NCI-H345 treated with DMSO at 0.1 percent for 48 hours (cell line): ENCODE results near the gene INSIG1.
A peak's percentile ranks its signal among the peaks of the same experiment; 100 is the strongest.

Experiments used
- DNase-seq: peaks from one replicate; lab custom pipeline; 2025; ENCODE audit not compliant: unreplicated experiment; lab: John Stamatoyannopoulos, UW

INSIG1 gene

DNA sequence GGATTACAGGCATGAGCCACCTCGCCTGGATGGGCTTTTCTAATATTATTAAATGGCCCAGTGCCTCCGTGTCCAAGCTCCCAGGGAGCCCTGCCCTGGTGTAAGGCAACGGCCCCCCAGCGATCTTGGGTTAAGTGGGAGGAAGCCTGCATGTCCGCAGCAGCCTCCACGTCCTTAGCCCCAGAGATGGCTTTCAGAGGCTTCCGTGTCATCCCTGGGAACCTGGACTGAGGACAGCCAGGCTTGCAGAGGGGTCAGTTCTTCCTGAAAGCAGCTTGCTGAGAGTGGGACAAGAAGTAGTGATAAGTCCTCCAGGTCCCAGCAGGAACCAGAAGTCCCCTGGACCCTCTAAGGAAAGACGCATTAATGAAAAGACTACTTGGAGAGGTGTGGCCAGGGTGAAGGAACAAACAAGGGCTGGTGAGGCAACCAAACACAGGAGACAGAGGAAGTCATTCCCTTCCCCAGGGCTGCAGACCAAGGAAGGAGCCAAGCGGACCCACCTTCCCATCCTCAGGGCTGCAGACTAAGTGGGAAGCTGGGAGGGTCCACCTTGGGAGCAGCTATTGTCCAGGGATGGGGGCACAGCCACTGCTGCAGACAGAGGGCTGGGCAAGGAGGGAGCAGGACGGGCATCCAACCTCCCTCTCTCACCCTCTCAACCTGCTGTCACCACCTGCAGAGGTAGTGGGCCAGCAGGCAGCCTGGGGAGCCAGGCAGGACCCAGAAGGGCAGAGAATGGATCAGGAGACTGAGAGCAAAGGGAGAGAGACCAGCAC is 13.0 kb upstream of the INSIG1 start:
- DNase-seq, result no peak

GRCh38 chr7:155285423-155285822 is 12.3 kb upstream of the INSIG1 start:
- DNase-seq, result no peak

GRCh38 chr7:155285833-155286232 is 11.8 kb upstream of the INSIG1 start:
- DNase-seq, result no peak

GRCh38 chr7:155286686-155287085 is 11.0 kb upstream of the INSIG1 start:
- DNase-seq, result no peak

DNA sequence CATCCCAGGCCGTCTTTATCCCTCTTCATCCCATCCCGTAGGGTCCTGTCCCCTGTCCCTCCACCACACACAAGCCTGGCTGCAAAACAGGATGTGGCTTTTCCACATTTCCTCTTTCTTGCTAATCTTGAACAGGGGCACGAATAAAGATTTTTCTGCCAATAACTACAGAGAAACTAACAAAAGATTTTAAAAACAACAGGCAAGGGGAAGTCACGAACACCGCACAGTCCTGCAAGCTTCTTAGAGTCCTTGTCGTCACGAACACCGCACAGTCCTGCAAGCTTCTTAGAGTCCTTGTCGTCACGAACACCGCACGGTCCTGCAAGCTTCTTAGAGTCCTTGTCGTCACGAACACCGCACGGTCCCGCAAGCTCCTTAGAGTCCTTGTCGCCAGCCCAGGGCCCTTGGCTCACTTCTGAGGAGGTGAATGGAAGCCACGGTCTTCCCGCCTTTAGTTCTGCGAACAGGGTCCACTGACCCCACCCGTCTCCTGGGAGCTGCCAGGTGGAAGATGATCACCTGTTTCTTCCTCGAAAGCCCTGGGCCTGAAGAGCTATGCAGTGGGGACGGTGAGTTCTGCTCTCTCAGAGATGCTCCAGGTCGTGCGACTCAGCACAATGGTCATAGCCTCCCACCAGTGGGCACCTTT is 10.3 kb upstream of the INSIG1 start:
- DNase-seq, result no peak

GRCh38 chr7:155288055-155288454 is 9.6 kb upstream of the INSIG1 start:
- no peak for DNase-seq

DNA sequence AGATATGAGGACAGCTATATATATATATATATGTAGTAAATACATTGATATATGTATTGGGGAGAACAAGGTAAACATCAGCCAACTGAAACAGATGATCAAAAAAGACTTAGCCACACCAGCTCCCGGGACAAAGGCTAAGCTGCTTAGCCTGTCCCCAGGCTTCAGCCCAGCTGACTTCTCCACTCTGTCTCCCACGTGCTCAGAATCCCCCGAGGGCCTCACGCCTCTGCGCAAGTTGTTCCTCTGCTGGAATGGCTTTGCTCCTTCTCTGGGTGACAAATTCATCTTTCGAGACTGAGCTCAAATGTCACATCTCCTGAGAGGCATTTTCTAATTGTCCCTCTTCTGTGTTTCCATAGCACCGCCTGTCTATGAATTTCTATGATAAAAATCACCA is 8.6 kb upstream of the INSIG1 start:
- no peak for DNase-seq

GRCh38 chr7:155289949-155290501 is 7.7 kb upstream of the INSIG1 start:
- DNase-seq, result no peak

GRCh38 chr7:155291045-155291530 is 6.6 kb upstream of the INSIG1 start:
- DNase-seq, result no peak

- no peak for DNase-seq
Observed at GRCh38 chr7:155291729-155292128, 5.9 kb upstream of the INSIG1 start.

DNA sequence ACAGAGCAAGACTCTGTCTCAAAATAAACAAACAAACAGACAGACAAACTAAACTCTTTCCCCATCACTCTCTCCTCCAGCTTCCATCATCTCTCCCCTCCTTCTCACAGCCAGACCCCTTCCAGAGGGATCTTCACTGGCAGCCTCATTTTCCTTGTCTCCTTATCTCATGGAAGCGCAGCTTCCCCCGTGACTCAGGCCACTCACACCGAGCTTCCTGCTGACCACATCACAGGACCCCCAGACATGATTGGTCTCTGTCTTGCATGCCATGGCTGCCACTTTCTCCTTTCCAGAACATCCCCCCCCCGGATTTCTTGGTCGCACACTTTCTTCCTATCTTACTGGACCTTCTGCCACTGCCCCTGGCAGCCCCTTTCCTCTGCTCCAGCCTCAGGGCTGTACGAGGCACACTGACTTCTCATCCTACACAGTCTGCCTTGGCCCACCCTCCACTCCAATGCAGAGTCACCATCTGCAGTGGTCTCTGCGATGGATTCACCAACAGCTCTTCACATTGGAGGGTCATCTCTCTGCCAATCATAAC is 4.9 kb upstream of the INSIG1 start:
- no peak for DNase-seq

GRCh38 chr7:155293721-155294510 is 3.8 kb upstream of the INSIG1 start:
- DNase-seq, result no peak

- no peak for DNase-seq
Observed at GRCh38 chr7:155294511-155294778, 3.2 kb upstream of the INSIG1 start.

- DNase-seq, result no peak
Observed at GRCh38 chr7:155295511-155295910, 2.2 kb upstream of the INSIG1 start.

GRCh38 chr7:155296006-155296787 is 1.5 kb upstream of the INSIG1 start:
- DNase-seq, result no peak

DNA sequence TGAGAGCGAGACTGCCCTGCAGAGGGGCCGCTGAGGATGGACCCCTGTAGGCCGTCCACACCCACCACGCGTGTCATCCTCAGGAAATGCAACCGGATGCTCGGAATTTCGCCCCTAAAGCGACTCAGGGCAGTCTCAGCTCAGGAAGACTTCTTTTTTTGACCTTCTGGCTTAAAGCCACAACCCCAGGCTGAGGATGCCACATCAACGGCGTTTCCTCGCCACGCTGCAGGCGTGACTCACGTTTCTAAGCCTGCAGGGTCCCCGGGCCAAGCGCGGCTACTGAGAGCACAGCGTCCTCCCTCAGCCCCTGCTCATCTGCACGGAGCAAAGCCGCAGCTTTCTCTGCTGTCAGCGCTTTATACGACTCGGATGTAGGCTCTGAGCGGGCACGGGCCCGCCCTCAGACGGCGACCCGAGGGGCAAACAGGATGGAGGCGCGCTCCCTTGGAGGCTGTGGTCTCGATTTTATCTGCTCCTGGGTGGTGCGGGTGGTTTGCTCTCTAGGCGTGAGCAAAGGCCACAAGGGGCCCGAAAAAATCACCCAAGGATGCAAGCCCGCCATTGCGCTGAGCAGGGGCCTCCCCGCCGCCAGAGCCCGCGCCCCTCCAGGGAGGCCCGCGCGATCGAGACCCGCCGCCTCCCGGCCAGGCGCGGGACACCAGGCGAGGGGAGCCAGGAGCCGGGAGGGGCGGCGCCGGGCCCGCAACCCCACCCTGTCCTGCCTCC is 726 bp upstream of the INSIG1 start:
- no peak for DNase-seq

DNA sequence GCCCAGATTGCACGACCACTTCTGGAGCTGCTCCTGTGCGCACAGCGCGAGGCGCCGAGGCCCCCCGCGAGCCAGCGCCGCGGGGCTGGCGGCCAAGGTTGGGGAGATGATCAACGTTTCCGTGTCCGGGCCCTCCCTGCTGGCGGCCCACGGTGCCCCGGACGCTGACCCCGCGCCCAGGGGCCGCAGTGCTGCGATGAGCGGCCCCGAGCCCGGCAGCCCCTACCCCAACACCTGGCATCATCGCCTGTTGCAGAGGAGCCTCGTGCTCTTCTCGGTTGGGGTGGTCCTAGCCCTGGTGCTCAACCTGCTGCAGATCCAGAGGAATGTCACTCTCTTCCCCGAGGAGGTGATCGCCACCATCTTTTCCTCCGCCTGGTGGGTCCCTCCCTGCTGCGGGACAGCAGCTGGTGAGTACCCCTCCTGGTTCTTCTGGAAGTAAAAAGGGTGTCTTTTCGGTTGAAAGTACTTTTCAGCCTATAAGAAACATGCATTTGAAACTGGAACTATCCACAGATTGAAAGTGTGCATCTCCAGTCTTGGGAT is 683 bp downstream of the INSIG1 start:
- no peak for DNase-seq

- peak; percentile 83 for DNase-seq
Observed at GRCh38 chr7:155298834-155299534, 1.3 kb downstream of the INSIG1 start.
